K562 (cell line): ENCODE measurements around the gene PRKD2. TPM values are rescaled to one million over a fixed set of nuclear protein-coding genes. Genes with fewer than 3 reads are reported as not detected.

Experiments used
- ATAC-seq: fragments of 200-7000 bp; cut with Tn5 transposase; 3 replicates; pipeline ENCODE4 v1.9.1; 2020; ENCODE audit warnings: moderate library complexity
- BruUV-seq: library from RNA; stranded (reverse); fragments of 400-500 nt; replicated peaks from 2 replicates; lab custom pipeline; 2021; lab: Mats Ljungman, UMichigan
- CTCF ChIA-PET: fragments of 300-600 bp; formaldehyde crosslinking; extraction: SDS; loops from one replicate; lab custom pipeline; 2021; ENCODE audit warnings: low intra/inter-chr PET ratio; lab: Yijun Ruan, JAX
- POLR2A ChIA-PET: fragments of 300-600, 350-650 bp; sonication (Branson Sonifier 250); formaldehyde crosslinking; extraction: SDS; loops from one replicate; lab custom pipeline; 2021; ENCODE audit warnings: antibody characterized with exemption, inconsistent platforms; lab: Yijun Ruan, JAX
- DNase-seq, 4 experiments: peaks; one replicate each; pipeline versions ENCODE4 v3.0.0 to v3.0.0-alpha.2; 2011 to 2018; ENCODE audit warnings: low spot score in 3 of 4, mixed read lengths in 3 of 4; ENCODE audit errors: extremely low read depth in 1 of 4
- FAIRE-seq: peaks from 2 replicates; lab custom pipeline; 2011; peaks lifted over from hg19 to GRCh38; lab: Jason Lieb, UNC
- H2AFZ ChIP-seq: 2 replicates; pipeline ENCODE4 v1.6.0; 2011; ENCODE audit warnings: low read depth, low read length, control low read depth, inconsistent platforms
- H3K27ac ChIP-seq: fragments of 200-600 bp; 3 replicates; pipeline ENCODE4 v1.8.0; 2011; ENCODE audit warnings: low read depth, mild to moderate bottlenecking, control low read depth, inconsistent platforms, low read length, moderate library complexity, mixed read lengths; ENCODE audit errors: extremely low read depth
- H3K27me3 ChIP-seq, 2 experiments: fragments of 300-600 bp in 1 of 2; 2 replicates in 1 of 2; 3 replicates in 1 of 2; pipeline versions ENCODE4 v1.6.0 to v1.8.0; 2011; ENCODE audit warnings: inconsistent platforms in 2 of 2, low read length in 2 of 2, mild to moderate bottlenecking in 1 of 2, mixed read lengths in 1 of 2, moderate library complexity in 1 of 2; ENCODE audit not compliant: control insufficient read depth in 2 of 2, insufficient read depth in 2 of 2
- H3K36me3 ChIP-seq: fragments of 300-600 bp; 3 replicates; pipeline ENCODE4 v1.8.0; 2011; ENCODE audit warnings: mild to moderate bottlenecking, low read length, inconsistent platforms; ENCODE audit not compliant: control insufficient read depth, insufficient read depth
- H3K4me1 ChIP-seq, 2 experiments: fragments of 200-600 bp in 1 of 2; replicated peaks in 1 of 2; 2 replicates in 1 of 2; 3 replicates in 1 of 2; pipeline versions ENCODE4 v1.5.1 to v1.8.0; 2011; ENCODE audit warnings: inconsistent platforms in 2 of 2, low read length in 2 of 2, mild to moderate bottlenecking in 1 of 2, mixed read lengths in 1 of 2, moderate library complexity in 1 of 2; ENCODE audit not compliant: control insufficient read depth in 2 of 2, insufficient read depth in 2 of 2
- H3K4me2 ChIP-seq: 2 replicates; pipeline ENCODE4 v1.6.1; 2011; ENCODE audit warnings: low read length, control low read depth, inconsistent platforms, mixed read lengths; ENCODE audit not compliant: insufficient read depth
- H3K4me3 ChIP-seq: fragments of 200-600 bp; sonication (generic), shearing (Covaris generic); 2 replicates; pipeline ENCODE4 v1.5.1; 2016; ENCODE audit warnings: control low read depth, inconsistent platforms
- H3K79me2 ChIP-seq: fragments of 200-600 bp; 3 replicates; pipeline ENCODE4 v1.8.0; 2011; ENCODE audit warnings: low read length, inconsistent platforms; ENCODE audit not compliant: control insufficient read depth, insufficient read depth
- H3K9ac ChIP-seq, 2 experiments: 2 replicates each; pipeline versions ENCODE4 v1.6.0 to v1.6.1; 2011; ENCODE audit warnings: low read depth in 2 of 2, low read length in 2 of 2, control low read depth in 1 of 2, inconsistent platforms in 1 of 2, mild to moderate bottlenecking in 1 of 2, mixed read lengths in 1 of 2; ENCODE audit not compliant: insufficient read depth in 1 of 2
- H3K9me1 ChIP-seq: one replicate; pipeline ENCODE4 v1.6.0; 2011; ENCODE audit warnings: inconsistent platforms, mild to moderate bottlenecking, low read length, moderate library complexity; ENCODE audit not compliant: control insufficient read depth, insufficient read depth
- H3K9me3 ChIP-seq: replicated peaks from 2 replicates; pipeline ENCODE4 v1.5.1; 2011; ENCODE audit warnings: low read depth, low read length, inconsistent platforms; ENCODE audit not compliant: control insufficient read depth, insufficient read depth
- H4K20me1 ChIP-seq: replicated peaks from 2 replicates; pipeline ENCODE4 v1.6.1; 2011; ENCODE audit warnings: low read length, inconsistent platforms, mixed read lengths; ENCODE audit not compliant: control insufficient read depth, insufficient read depth
- POLR2G ChIP-seq: fragments of 200-400 bp; formaldehyde crosslinking; IDR thresholded peaks from 2 replicates; pipeline ENCODE4 v1.6.1; 2017; ENCODE audit warnings: low read depth, mild to moderate bottlenecking, antibody characterized with exemption, low read length, moderate library complexity
- SRSF7 ChIP-seq: fragments of 200-400 bp; formaldehyde crosslinking; optimal IDR thresholded peaks from 2 replicates; pipeline ENCODE3; 2017; ENCODE audit warnings: mild to moderate bottlenecking, low read depth, low read length
- WGBS: fragments of 100-300 bp; shearing (Covaris generic); methylation state at CpG from one replicate; pipeline ENCODE4 v1.1.6; 2016; ENCODE audit warnings: low coverage, mixed read lengths; ENCODE audit not compliant: insufficient coverage; ENCODE audit errors: missing lambda C conversion rate; 5-methylcytosine and 5-hydroxymethylcytosine counted together
- in situ Hi-C: fragments of 300-500 bp; cut with MboI; formaldehyde crosslinking; loops from 4 replicates; pipeline ENCODE4 v1.15.0; 2018; ENCODE audit warnings: inconsistent platforms, mixed read lengths
- intact Hi-C: fragments of 100-400 bp; cut with micrococcal nuclease; formaldehyde crosslinking; loops from 2 replicates; pipeline ENCODE4 v1.14.2; 2022
- polyA plus RNA-seq, 8 experiments: library from polyadenylated mRNA; depleted of rRNA in 4 of 8; stranded (reverse) in 5 of 8; unstranded in 3 of 8; fragments of >200 nt; fragmentation: Nextera tagmentation in 2 of 8; fragmentation: Illumina TruSeq in 1 of 8; extraction: Ambion mirVana in 2 of 8; extraction: Trizol in 1 of 8; gene quantifications; 2 replicates each; pipeline versions ENCODE4 v1.2.1 to v1.2.3, GENCODE V29; 2011 to 2014; ENCODE audit warnings: inconsistent platforms in 1 of 8, missing spikeins in 1 of 8
- total RNA-seq, 7 experiments: library from RNA; depleted of rRNA in 6 of 7; stranded (reverse); fragments of >200 nt in 6 of 7; fragmentation: Illumina TruSeq in 2 of 7; extraction: Trizol in 2 of 7; gene quantifications; 2 replicates each; pipeline versions ENCODE4 v1.2.1 to v1.2.3, GENCODE V29; 2011 to 2021; ENCODE audit warnings: low replicate concordance in 1 of 7

The PRKD2 gene
- total and polyA plus RNA-seq, 9 of the 15 experiments (the other 6 are each of a cell fraction or from before 2014, with no cell fraction given), result 1.8 to 60.0 (median 15.0) TPM

GRCh38 chr19:46755077-46755852 lies 38.4 kb upstream of the PRKD2 start:
- 88% methylated on average over 12 of the region's 39 CpGs for WGBS
- no peak for FAIRE-seq
- in situ Hi-C loops, result loop anchor here (10.0 kb wide), 1 partner anchor 240 kb away; no protein-coding TSS in a partner anchor

More at GRCh38 chr19:46755077-46755852, 38.4 kb upstream of the PRKD2 start:
- Histone ChIP-seq H3K4me2 (no peak overlapping the region), H3K9me3 (no peaks in the 10 kb centered on the region), H3K4me1 (peaks cover 5 to 17% of the 10 kb centered on the region in 2 experiments; a peak in 4 of 5 replicates), H4K20me1 (peaks cover 3% of the 10 kb centered on the region; the same call in 1 of the 2 replicates), H3K9me1 (no peaks in the 10 kb centered on the region), H3K9ac (no peak overlapping the region), H3K4me3 (no peak overlapping the region), H3K36me3 (peaks cover 9% of the 10 kb centered on the region; the same call in 2 of the 3 replicates), H3K27me3 (no peaks in the 10 kb centered on the region), H3K27ac (no peak overlapping the region), H2AFZ (no peak overlapping the region), H3K79me2 (no peaks in the 10 kb centered on the region)
- DNase-seq, result no peak
- ATAC-seq, result no peak
- TF ChIP-seq SRSF7 (no peak), POLR2G (0 out of 2 replicates have a peak, but pooled peaks have one; percentile 28)
- intact Hi-C loops, result loop anchor here (5.0 kb wide), 1 partner anchor 72 kb away; no protein-coding TSS in a partner anchor
- BruUV-seq, result no TSS peak
- ChIA-PET CTCF (interaction anchor here (1.9 kb wide), 1 partner anchor 51 kb away, joined by 6 read pairs; no protein-coding TSS in a partner anchor), POLR2A (interaction anchor here (0.6 to 0.7 kb wide), 2 partner anchors 30 to 64 kb away, joined by 3 to 5 read pairs; no protein-coding TSS in a partner anchor)
